Measurements from ENCODE around the gene UBR2.
A peak's percentile ranks its signal among the peaks of the same experiment; 100 is the strongest.
"Not testable (repeated sequence)": the region's sequence is repeated elsewhere in the genome, so short reads cannot be mapped to it uniquely, and the experiment has no call there.

UBR2 gene

DNA sequence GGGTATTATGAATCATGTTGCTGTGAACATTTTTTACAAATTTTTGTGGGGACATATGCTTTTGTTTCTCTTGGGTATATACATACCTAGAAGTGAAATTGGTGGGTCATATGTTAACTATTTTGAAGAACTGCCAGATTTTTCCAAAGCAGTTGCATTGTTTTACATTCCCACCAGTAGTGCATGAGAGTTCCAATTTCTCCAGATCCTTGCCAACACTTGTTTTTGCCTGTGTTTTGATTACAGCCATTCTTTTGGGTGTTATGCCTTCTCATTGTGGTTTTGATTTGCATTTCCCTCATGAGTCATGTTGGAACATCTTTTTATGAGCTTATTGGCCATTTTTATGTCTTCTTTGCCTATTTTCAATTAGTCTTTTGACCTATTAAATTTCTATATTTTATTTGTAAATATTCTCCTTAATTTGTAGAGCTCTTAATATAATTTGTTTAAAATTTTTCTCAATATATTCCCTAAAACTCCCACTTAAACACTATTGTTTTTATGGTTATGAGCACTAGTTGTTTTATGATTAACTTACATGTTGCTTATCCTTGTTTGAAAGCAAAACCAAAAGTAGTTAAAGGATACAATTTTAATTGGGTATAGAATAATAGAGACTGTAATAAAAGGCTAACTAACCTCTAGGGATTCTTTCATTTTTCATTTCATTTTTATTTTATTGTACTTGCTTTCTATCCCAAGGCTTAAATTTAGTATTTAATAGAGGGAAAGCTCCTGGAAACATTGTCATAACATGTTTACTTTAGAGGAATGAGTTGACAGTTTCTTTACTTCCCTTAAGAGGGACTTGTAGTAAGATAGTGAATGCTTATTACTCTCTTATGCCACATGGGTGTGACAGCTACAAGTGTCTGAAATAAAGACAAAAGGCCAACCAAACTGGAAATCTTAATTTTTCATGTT is 5.5 kb downstream of the UBR2 start:
- no peak for ATAC-seq (ENCODE audit: insufficient read depth, low read depth)
- Histone ChIP-seq H3K4me1 (ENCODE audit: insufficient read depth, low read length) (peaks cover 44% of the 10 kb centered on the region), H3K27ac (ENCODE audit: low read length) (no peak overlapping the region), H3K9me3 (ENCODE audit: insufficient read depth, low read length, severe bottlenecking) (no peaks in the 10 kb centered on the region), H3K4me2 (ENCODE audit: insufficient read depth, low read length) (peak overlapping the region; percentile 34; the same call in 1 of the 2 replicates), H3K4me3 (ENCODE audit: low read depth in 1 of 2, low read length in 2 of 2) (no peak overlapping the region), H3K27me3 (ENCODE audit: insufficient read depth, low read length, poor library complexity) (no peaks in the 10 kb centered on the region), H3K36me3 (ENCODE audit: insufficient read depth, low read length) (peaks cover 25% of the 10 kb centered on the region), H4K20me1 (ENCODE audit: insufficient read depth, low read length) (no peaks in the 10 kb centered on the region; the same call in 1 of the 2 replicates), H3K79me2 (ENCODE audit: insufficient read depth, low read length) (peaks cover 97% of the 10 kb centered on the region), H3K9ac (ENCODE audit: low read depth, low read length) (no peak overlapping the region), H2AFZ (ENCODE audit: low read depth, low read length) (no peak overlapping the region)
- no peak for DNase-seq
- TF ChIP-seq, protein P1, sequence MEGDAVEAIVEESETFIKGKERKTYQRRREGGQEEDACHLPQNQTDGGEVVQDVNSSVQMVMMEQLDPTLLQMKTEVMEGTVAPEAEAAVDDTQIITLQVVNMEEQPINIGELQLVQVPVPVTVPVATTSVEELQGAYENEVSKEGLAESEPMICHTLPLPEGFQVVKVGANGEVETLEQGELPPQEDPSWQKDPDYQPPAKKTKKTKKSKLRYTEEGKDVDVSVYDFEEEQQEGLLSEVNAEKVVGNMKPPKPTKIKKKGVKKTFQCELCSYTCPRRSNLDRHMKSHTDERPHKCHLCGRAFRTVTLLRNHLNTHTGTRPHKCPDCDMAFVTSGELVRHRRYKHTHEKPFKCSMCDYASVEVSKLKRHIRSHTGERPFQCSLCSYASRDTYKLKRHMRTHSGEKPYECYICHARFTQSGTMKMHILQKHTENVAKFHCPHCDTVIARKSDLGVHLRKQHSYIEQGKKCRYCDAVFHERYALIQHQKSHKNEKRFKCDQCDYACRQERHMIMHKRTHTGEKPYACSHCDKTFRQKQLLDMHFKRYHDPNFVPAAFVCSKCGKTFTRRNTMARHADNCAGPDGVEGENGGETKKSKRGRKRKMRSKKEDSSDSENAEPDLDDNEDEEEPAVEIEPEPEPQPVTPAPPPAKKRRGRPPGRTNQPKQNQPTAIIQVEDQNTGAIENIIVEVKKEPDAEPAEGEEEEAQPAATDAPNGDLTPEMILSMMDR (IDR thresholded peaks at IDR 0.05; ENCODE audit: borderline replicate concordance, extremely low read depth, low read length, poor library complexity, severe bottlenecking) = no peak
- no peak for TF ChIP-seq EZH2 (IDR thresholded peaks at IDR 0.05; ENCODE audit: borderline replicate concordance, low read depth, low read length, severe bottlenecking)

DNA sequence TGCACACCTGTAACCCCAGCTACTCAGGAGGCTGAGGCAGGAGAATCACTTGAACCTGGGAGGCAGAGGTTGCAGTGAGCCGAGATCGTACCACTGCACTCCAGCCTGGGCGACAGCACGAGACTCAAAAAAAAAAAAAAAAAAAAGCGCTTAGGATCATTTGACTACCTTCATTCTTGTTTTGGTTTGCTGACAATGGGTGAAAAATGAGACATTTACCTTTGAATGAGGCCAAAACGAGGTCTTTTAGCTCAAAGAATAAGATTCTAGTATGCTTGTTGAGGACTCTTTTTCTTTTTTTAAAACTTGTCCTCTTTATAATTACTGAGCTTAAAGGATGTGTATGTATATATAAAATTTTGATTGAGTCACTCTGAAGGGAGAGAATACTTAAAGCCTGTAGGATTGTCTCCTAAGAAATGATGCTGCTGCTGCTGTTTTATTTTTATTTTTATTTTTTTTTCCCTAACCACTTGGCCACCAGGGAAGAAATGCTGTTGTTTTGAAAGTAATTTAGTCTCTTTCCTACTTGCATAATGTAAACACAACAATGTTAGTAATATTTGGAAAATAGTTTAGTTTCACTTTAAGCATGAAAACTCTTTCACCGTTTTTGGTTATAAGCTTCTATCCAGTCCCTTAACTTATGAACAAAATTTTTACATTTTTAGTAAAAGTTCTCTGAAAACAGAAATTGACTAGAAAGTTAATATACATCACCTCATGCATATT is 7.9 kb downstream of the UBR2 start:
- H3K36me3 ChIP-seq (ENCODE audit: insufficient read depth, low read length) = peaks cover 44% of the 10 kb centered on the region
- peak overlapping the region; percentile 22; the same call in 1 of the 2 replicates for H3K4me2 ChIP-seq (ENCODE audit: insufficient read depth, low read length)
- H3K79me2 ChIP-seq (ENCODE audit: insufficient read depth, low read length) = peaks cover 95% of the 10 kb centered on the region
- no peak overlapping the region for H3K27ac ChIP-seq (ENCODE audit: low read length)
- H3K27me3 ChIP-seq (ENCODE audit: insufficient read depth, low read length, poor library complexity) = no peaks in the 10 kb centered on the region
- H3K4me1 ChIP-seq (ENCODE audit: insufficient read depth, low read length) = peaks cover 27% of the 10 kb centered on the region
- DNase-seq = no peak
- H2AFZ ChIP-seq (ENCODE audit: low read depth, low read length) = no peak overlapping the region
- ATAC-seq (ENCODE audit: insufficient read depth, low read depth) = no peak
- H3K9me3 ChIP-seq (ENCODE audit: insufficient read depth, low read length, severe bottlenecking) = no peaks in the 10 kb centered on the region
- H3K4me3 ChIP-seq (ENCODE audit: low read depth in 1 of 2, low read length in 2 of 2) = no peak overlapping the region
- no peak for TF ChIP-seq EZH2 (IDR thresholded peaks at IDR 0.05; ENCODE audit: borderline replicate concordance, low read depth, low read length, severe bottlenecking)
- TF ChIP-seq, protein P1 (IDR thresholded peaks at IDR 0.05; ENCODE audit: borderline replicate concordance, extremely low read depth, low read length, poor library complexity, severe bottlenecking) = no peak
- H3K9ac ChIP-seq (ENCODE audit: low read depth, low read length) = no peak overlapping the region
- peaks cover 3% of the 10 kb centered on the region for H4K20me1 ChIP-seq (ENCODE audit: insufficient read depth, low read length)

DNA sequence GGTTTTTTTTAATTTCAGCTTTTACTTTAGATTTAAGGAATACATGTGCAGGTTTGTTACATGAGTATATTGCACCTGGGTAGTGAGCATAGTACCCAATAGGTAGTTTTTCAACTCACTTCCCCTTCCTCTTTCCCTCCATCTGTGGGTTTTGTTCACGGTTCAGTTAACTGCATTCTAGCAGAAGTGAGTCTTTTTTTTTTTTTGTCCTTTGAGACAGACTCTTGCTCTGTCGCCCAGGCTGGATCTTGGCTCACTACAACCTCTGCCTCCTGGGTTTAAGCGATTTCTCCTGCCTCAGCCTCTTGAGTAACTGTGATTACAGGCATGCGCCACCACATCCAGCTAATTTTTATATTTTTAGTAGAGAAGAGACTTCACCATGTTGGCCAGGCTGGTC is 8.7 kb downstream of the UBR2 start:
- peak; percentile 57 for ATAC-seq (ENCODE audit: insufficient read depth, low read depth)

DNA sequence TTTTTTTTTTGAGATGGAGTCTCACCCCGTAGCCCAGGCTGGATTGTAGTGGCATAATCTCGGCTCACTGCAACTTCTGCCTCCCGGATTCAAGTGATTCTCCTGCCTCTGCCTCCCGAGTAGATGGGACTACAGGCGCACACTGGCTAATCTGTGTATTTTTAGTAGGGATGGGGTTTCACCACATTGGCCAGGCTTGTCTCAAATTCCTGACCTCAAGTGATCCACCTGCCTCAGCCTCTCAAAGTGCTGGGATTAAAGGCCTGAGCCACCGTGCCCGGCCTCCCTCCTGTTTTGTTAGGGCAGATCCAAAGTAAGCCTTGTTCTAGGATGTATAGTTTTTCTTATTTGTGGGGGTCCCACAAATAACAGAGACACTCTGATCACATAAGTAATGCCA is 12.7 kb downstream of the UBR2 start:
- H3K27ac ChIP-seq (ENCODE audit: low read length); H3K4me2 ChIP-seq (ENCODE audit: insufficient read depth, low read length); H4K20me1 ChIP-seq (ENCODE audit: insufficient read depth, low read length); H3K4me1 ChIP-seq (ENCODE audit: insufficient read depth, low read length); H3K27me3 ChIP-seq (ENCODE audit: insufficient read depth, low read length, poor library complexity); H2AFZ ChIP-seq (ENCODE audit: low read depth, low read length); H3K9me3 ChIP-seq (ENCODE audit: insufficient read depth, low read length, severe bottlenecking); H3K4me3 ChIP-seq (ENCODE audit: low read depth in 1 of 2, low read length in 2 of 2); ATAC-seq (ENCODE audit: insufficient read depth, low read depth); DNase-seq; H3K9ac ChIP-seq (ENCODE audit: low read depth, low read length): not testable (repeated sequence)
- peaks cover 55% of the 10 kb centered on the region for H3K36me3 ChIP-seq (ENCODE audit: insufficient read depth, low read length)
- peaks cover 93% of the 10 kb centered on the region for H3K79me2 ChIP-seq (ENCODE audit: insufficient read depth, low read length)

More for the DNA sequence above, 8.7 kb downstream of the UBR2 start:
- H3K4me1 ChIP-seq (ENCODE audit: insufficient read depth, low read length) = peaks cover 20% of the 10 kb centered on the region
- peaks cover 5% of the 10 kb centered on the region for H4K20me1 ChIP-seq (ENCODE audit: insufficient read depth, low read length)
- no peaks in the 10 kb centered on the region for H3K9me3 ChIP-seq (ENCODE audit: insufficient read depth, low read length, severe bottlenecking)
- no peak overlapping the region for H3K27ac ChIP-seq (ENCODE audit: low read length)
- no peak overlapping the region for H3K4me2 ChIP-seq (ENCODE audit: insufficient read depth, low read length)
- no peak overlapping the region for H3K4me3 ChIP-seq (ENCODE audit: low read depth in 1 of 2, low read length in 2 of 2)
- H3K9ac ChIP-seq (ENCODE audit: low read depth, low read length) = no peak overlapping the region
- H3K79me2 ChIP-seq (ENCODE audit: insufficient read depth, low read length) = peaks cover 93% of the 10 kb centered on the region
- no peak for TF ChIP-seq EZH2 (IDR thresholded peaks at IDR 0.05; ENCODE audit: borderline replicate concordance, low read depth, low read length, severe bottlenecking)
- TF ChIP-seq, protein P1 (IDR thresholded peaks at IDR 0.05; ENCODE audit: borderline replicate concordance, extremely low read depth, low read length, poor library complexity, severe bottlenecking) = no peak
- peaks cover 45% of the 10 kb centered on the region for H3K36me3 ChIP-seq (ENCODE audit: insufficient read depth, low read length)
- peak; percentile 17 for DNase-seq
- H3K27me3 ChIP-seq (ENCODE audit: insufficient read depth, low read length, poor library complexity) = no peaks in the 10 kb centered on the region
- H2AFZ ChIP-seq (ENCODE audit: low read depth, low read length) = no peak overlapping the region
